ENCODE measurements around the gene MAN1C1.
"Not testable (repeated sequence)": the region's sequence is repeated elsewhere in the genome, so short reads cannot be mapped to it uniquely, and the experiment has no call there.

Gene MAN1C1

DNA sequence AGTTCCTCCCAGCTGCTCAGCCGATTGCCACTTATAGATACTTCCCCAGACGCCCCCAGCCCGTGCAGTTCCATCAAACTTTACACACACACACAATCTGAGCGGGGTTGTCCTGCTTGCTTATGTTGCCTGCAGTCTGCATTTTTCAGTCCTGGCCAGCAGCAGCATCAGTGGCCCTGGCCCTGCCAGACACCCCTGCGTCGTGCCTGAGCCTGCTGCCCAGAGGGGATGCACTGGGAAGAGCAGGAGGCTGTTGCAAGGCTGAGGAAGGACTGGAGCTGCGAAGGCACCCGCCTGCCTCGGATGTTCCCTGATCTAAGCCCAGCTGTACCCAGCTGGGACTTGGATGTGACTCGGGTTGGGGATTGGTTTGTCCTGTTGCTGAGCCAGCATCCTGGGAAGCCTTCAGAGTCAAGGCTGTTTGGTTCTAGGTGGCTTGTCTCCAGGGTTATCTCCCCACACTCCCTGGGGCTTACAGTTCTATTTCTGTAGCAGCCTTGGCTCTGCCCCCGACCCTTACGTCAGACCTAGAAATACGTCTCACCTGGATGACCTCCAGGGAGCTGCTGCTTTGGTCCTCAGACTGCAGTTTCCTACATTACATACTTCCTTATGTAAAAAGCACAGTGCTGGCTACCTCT, 42.3 kb downstream of the MAN1C1 start:
- DNase-seq: no peak

DNA sequence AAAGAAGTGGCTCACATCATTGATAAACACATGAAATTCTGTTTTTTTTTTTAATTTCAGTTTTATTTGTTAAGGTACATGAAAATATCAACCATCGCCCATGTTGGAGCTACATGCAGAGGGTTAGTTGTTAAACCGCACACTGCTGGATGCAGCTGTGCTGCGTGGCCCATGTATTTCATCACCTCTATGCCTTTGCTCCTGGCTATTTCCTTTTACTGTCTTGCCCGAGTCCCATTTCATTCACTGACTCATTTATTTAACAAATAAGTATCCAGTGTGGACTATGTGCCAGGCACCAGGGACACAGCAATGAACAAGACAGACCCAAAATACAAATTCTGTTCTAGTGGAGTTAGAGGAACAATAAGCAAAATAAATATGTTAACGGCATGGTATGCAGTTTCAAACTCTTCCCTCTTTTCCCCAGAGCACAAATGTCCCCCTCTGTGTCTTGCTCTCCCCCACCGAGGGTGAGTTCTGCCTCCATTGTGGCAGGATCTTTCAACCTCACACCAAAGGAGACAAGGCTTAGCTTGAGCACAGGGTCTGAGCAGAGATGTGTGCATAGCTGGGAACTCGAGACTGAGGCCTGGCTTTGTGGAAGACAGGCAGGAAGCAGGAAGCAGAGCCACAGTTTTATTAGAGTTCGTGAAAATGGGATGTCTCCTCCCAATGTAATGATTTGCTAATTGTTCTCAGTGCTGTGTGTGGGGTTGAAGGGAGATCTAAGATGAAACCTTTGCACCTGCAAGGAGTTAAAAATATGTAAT, 44.6 kb downstream of the MAN1C1 start:
- DNase-seq: no peak

DNA sequence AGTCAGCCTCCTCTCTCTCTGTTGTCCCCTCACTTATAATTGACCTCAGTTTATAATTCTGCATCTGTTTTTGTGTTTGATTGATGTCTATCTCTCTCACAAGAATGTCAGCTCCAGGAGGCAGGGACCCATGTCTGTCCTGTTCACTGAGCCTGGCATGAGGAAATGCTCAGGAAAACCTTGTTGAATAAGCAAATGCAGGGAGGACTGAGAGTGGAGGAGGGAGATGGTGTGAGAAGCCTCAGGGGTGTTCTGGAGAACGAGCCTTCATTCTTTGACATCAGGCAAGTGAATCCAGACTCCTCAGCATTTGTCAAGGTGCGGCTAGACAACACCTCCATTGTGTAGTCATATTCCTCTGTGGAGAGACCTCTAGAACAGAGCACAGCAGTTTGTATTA, 45.5 kb downstream of the MAN1C1 start:
- no peak for DNase-seq

DNA sequence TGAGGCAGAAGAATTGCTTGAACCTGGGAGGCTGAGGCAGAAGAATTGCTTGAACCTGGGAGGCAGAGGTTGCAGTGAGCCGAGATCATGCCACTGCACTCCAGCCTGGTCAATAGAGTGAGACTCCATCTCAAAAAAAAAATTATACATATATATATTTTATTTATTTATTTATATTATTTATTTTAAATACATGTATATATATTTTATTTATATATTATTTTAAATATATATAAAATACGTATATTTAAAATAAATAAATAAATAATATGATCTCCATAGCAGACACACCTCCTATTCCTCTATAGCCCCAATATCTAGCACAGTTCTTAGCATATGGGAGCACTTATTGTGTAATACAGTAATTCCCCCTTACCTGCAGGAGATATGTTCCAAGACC, 46.4 kb downstream of the MAN1C1 start:
- DNase-seq: not testable (repeated sequence)

DNA sequence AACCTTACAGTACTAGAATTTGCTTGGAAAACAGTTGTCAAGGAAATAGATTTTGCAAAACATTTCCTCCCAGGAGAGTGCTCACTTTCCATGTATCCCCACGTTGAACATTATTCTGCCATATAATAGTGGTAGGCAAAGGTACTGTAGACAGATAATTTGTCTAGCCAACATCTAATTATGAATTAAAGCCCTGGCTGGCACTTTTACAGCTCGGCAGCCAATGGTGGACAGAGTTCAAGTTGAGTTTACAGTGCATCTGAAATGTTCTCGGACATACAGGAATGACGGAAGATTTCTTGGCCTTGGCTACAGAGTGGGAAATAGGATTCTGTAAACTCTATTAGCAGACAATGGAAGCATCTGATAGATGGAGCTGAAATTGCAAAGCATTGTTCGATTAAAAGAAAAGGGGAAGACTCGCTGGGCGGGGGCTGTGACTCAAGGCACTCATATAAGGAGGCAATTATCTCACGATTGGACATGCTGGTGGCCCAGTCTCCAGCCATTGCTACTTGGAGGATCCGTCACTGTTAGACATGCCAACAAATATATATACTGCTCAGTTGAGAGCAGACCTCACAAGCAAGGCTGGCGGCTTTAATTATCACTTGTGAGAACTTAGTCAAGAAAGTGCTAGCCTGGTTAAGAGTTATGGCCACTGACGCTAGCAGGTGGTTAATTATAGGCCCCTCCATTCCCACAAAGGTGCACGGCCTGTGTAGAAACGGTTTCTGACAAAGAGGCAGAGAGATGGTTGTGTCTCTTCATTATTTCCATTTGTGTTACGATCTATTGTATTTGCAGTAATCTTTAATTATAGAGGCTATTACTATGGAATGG, 48.0 kb downstream of the MAN1C1 start:
- no peak for DNase-seq

DNA sequence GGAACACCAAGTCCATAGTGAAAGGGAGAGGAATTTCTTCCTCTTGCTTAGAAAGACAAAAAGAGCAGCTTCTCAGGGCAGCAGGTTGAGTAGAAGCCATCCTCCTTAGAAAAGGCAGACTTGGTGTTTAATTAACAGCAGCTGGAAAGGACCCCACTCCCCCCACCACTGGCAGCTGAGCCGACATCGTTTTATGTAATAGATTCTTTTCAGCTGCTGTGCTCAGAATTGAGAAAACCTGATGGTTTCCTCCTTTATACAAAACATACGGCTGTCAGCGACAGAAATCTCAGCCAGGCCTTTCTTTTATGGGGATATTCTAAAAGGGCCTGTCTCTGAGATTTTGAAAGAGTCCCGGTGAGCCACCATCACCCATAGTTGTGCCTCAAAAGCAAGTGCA, 49.9 kb downstream of the MAN1C1 start:
- no peak for DNase-seq

DNA sequence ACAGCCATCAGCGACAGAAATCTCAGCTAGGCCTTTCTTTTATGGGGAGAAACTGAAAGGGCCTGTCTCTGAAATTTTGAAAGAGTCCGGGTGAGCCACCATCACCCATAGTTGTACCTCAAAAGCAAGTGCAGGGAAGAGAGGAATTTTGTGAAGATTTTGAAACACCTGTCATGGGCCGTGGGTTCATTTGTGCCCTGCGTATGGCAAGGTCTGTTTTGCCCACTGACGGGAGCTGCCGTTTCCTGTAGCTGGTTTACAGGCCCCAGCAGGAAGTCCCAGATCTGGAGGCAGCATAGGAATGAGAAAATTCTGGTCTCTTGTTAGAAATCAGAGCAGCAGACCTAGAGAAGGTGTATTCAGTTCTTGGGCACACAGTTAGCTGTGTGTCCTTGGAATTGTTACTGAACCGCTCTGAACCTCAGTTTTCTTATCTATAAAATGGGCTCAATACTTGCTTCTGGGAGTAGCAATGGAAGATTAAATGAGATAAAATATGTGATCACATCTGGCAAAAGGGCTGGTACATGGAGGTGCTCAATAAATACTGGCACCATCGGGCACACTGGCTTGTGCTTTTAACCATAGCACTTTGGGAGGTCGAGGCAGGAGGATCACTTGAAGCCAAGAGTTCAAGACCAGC, 52.5 kb downstream of the MAN1C1 start:
- DNase-seq: no peak

DNA sequence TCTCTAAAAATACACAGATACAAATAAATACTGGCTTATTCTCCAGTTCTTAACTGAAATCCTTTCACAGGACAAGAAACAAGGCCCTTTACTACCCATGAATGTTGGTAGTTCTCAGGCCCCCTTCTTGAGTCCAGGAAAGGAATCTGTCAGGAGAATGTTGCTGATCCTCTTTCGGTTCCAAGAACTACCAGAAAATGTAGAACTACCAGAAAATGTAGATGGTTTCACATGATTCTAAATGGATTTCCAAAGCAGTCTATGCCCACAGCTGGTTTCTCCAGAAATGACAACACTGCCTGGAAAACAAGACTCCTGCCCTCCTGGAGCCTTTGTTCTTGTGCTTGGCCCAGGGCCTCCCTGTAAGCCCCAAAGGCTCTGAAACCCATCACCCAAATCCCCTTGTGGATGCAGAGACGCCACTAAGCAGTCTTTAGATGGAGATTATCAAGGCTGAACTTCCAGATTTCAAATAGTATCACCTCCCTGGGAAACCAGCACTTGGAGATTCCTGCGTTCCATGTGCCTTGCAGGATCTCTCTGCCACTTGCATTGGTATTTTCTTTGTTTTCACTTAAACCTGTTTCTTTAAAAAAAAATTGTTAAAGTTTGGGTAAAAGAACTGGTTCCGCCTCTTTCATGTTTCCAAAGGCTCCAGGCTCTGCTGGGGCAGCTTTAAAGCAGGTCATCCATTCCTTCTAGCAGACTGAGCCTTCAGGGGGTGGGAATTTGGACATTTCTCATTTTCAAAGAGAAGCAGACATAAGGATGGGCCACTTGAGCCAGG, 53.4 kb downstream of the MAN1C1 start:
- DNase-seq: no peak

DNA sequence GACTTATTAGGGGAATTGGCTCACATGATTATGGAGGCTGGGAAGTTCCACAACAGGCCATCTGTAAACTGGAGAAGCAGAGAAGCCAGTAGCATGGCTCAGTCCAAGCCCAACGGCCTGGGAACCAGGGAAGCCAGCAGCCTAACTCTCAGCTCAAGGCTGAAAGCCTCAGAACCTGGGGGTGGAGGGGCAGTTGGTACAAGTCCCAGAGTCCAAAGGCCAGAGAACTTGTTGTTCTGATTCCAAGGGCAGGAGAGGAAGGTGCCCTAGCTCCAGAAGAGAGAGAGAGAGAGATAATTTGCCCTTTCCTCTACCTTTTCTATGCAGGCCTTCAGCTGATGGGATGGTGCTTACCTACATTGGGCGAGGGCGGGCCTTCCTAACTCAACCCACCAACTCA, 55.3 kb downstream of the MAN1C1 start:
- DNase-seq: no peak

DNA sequence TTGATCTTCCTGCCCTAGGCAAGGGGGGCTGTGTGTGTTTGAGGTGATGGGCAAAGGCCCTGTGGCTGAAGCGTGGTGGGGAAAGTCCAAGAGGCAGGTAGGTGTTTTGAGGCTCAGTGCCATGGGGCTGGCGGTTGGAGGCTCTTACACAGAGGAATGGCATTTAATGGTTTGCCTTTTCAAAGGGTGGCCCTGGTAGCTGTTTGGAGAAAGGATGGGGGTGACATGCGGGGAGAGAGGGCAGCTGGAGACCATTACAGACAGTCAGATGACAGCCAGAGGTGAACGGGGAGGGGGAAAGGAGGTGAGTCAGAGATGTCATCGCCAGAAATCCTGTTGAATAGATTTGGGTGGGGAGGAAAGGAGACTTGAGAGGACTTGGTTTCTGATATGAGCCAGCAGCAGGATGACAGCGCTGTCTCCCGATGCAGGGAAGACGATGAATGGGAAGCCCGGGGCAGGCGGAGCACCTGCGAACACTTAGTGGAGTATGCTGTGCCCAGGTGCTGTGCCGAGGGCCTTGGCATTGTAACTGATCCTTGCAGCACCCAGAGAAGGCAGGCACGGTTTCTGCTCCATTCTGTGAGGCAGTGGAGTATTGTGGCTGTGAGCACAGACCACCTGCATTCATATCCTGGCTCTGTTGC, 56.3 kb downstream of the MAN1C1 start:
- DNase-seq: no peak

DNA sequence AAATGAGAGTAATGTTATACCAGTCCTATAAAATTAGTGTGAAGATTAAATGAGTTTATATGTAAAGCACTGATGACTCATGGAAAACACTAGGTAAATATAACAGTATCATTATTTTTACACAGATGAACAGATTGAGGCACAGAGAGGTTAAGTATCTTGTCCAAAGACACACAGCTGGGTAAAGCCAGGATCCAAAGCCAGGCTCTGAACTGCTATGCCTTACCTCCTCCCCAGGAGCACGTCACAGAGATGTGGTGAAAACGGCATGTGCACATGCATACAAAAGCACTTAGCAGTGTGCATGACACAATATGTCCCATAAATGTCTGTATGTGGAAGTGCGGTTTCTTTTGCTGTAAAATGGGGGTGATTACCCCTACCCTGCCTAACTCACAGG, 56.9 kb downstream of the MAN1C1 start:
- DNase-seq: no peak

DNA sequence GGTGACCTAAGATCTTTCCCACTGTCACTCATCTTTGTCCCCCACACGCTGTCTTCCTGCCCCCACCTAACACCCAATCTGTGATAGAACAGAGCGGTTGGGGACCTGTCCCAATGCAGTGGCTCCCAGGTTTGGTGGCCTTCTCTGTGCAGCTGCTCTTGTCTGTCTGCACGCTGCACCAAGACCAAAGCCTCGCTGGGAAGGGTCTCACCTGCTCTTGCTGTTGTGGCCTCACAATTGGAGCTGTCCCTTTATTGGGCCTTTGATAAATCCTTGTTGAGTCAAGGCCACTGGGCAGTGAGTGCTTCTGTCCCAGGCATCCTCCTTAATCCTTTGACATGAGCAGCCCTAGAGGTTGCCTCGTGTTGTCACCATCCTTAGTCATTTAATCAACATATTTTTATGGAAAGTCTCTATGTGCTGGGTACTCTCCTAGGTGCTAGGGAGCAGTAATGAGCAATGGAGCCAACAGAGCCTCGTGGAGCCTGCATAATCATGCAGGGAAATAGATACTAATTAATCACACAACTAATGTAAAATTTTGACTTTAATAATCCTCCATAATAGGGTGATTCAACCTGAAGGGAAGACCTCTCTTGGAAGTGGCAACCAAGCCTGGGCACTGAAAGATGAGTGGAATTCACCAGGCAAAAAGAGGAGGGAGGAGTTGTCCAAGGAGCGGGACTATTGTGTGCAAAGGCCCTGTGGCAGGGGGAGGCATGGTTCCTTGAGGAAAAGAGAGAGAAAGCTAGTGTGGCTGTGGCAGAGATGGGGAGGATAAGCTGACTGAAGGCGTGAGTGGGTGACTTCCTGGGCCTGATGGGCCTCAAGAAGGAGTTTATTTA, 57.6 kb downstream of the MAN1C1 start:
- no peak for DNase-seq

DNA sequence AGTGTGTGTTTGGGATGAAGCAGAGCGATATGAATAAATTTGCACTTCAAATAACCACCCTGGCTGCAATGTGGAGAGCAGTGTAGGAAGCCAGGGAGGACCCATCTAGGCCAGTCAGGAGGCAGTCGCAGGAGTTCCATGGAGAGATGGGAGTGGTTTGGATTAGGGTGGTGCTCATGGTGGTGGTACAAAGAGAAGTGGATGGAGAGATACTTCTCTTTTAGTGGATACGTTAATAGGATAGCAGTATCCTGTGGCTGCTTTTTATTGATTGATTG, 58.2 kb downstream of the MAN1C1 start:
- DNase-seq: no peak

DNA sequence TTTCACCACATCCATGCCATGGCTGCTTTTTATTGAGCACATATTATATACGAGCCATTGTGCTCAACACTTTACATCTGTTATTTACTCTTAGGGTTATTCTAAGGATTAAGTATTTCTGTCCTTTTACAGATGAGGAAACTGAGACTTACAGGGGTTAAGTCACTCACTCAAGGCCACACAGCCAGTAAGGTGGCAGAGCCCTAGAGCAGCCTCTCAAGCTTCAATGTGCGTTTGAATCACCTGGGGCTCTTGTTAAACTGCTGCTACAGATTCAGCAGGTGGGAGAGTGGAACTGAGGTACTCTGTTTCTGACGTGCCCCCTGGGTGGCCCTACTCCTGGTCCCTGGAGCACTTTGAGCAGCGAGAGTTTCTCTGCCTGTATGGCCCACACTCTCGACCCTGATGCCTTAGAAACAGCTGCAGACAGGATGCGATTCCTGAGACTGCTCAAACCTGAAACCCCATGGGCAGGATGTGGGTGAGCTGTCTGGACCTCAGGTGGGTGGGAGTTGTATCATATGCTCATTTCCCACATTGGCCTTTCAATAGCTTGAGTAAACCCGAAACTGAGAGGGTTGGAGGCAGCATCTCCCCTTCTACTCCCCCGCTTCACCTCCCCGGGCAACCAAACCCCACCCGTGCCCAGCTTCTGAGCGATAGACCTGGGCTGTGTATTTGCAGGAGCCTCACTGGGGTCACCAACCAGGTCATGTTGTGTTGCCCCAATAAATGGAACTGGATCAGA, 59.3 kb downstream of the MAN1C1 start:
- DNase-seq: no peak

DNA sequence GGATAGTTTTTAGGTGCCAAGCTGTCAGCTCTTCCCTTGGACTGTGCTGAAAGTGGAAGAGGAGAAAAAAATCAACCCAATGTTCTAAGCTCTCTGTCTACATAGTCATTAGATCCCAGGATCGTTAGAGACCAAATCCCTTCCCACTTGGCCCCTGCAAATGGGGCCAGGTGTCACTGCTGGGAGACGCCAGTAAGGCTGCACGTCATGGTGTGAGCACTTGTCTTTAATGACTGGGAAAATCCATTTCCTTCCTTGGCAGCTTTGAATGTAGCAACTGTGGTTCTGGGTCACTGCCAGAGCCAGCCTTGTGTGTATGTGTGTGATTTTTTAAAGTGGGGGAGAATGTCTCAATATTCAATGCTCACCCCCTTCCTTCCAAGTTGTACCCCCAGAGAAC, 59.9 kb downstream of the MAN1C1 start:
- no peak for DNase-seq

DNA sequence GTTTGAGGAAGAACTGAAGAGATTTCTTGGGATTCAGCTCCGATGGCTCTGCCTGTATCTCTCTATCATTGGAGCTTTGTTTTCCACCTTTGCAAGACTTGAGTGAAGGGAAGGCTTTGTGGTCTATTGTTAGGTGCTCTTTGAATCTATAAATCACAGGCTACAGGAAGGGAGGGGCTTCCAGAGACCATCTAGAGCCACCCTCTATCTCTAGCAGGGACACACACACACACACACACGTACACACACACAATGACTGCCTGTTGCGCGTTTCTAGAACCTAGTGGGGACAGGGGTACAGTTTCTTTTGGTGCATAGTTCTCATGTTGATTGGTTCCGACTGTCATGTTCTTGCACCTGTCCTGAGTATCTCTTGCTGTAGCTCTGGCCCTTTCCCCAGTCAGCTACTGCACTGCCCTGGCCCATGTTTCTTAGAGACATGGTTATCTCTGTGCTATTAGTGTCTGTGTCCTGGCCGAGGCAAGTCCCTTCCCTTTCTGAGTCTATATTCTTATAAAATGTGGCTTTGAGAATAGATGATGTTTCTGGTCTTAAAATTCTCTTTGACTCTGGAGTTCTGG, 60.7 kb downstream of the MAN1C1 start:
- no peak for DNase-seq

DNA sequence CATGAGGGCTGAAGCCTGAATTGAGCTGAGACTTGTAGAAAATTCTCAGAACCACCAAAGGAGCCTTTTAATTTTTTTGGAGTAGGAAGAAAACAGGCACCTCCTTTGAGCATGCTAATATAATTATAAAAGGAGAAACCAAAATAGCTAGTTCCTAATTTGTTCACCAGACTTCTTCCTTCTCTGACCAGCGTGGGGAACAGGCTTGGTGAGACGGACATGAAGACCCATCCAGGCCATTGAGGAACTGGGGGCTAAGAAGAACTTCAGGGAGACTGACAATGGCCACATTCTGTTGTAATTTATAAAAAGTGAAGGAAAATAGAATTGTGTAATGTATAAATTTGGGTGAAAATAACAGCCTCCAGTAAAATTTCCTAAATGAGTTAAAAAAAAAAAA, 62.6 kb downstream of the MAN1C1 start:
- no peak for DNase-seq

DNA sequence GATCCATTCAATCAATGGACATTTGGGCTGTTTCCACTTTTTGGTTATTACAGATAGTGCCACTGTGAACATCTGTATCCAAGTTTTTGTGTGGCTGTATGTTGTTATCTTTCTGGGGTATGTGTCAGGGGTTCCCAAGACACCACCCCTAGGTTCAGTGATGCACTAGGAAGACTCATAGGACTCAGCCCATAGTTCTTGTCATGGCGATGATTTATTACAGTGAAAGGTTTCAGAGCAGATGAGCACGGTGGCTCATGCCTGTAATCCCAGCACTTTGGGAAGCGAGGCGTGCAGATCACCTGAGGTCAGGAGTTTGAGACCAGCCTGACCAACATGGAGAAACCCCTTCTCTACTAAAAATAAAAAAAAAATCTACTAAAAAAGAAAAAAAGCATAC, 64.1 kb downstream of the MAN1C1 start:
- no peak for DNase-seq

DNA sequence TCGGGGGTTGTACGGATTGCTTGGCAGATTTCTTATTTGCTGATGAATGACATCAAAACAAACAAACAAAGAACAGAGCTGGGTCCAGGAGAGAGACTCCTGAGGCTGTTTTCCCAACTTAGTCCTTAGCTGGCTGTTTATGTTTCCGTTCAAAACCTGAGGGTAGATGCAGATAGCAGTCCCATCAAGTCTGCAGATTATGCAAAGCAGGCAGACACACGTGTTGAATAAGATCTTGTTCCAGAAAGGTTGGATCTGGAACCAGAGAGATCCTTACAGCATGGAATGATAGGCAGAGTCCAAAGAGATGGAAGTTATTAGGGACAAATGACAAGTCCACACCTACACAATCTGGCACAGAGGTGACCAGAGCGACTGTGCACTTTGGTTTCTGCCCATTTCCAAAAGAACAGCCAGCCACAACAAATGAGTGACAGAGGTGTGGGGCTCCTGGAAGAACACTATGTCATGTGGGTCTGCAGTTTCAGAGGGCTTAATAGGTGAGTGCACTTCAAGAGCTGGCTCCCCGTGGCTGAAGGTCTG, 65.5 kb downstream of the MAN1C1 start:
- DNase-seq: no peak

DNA sequence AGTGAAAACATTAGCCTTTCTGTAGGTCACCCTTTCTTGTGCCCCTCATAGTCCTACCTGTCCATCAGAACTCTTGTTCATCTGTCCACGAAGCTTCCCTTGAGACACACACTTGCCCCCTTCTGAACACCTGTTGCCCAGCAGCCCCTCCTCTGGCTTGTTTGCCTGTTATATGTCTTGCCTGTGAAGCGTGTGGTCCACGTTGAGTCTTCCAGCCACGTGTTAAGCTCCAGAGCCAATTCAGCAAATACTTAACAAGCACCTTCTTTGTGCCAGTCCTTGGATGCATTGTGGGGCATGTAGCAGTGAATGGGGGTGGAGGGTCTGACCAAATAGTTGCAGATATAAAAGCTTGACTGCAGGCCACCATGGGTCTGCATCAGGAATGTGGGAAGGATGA, 66.6 kb downstream of the MAN1C1 start:
- DNase-seq: no peak
